Right ventricle myocardium superior (tissue), 1 donor: ENCODE measurements around the gene EHD3. TPM values are rescaled to one million over a fixed set of nuclear protein-coding genes. Genes with fewer than 3 reads are reported as not detected.

Experiments used
- ATAC-seq: fragments of 200-7000 bp; cut with Tn5 transposase; one replicate; pipeline ENCODE4 v1.9.1; 2020; ENCODE audit warnings: mild to moderate bottlenecking; ENCODE audit not compliant: poor library complexity
- DNase-seq: peaks from one replicate; pipeline ENCODE4 v3.0.0-alpha.2; 2020
- intact Hi-C: fragments of 100-400 bp; cut with DNase I; formaldehyde crosslinking; loops from one replicate; pipeline ENCODE4 v1.11.2; 2022
- total RNA-seq: library from RNA; stranded (reverse); fragmentation: NEBNext Ultra II Directional; extraction: Animal tissue kit (Norgen Biotek cat#: 25700); gene quantifications from one replicate; pipeline ENCODE4 v1.2.1, GENCODE V29; 2021
- donor health status: DM: no; HTN: yes; CAD: no; lungs with severe emphysema.

EHD3 gene
- total RNA-seq, 1 donor from 2014 or later, result 23.0 TPM

DNA sequence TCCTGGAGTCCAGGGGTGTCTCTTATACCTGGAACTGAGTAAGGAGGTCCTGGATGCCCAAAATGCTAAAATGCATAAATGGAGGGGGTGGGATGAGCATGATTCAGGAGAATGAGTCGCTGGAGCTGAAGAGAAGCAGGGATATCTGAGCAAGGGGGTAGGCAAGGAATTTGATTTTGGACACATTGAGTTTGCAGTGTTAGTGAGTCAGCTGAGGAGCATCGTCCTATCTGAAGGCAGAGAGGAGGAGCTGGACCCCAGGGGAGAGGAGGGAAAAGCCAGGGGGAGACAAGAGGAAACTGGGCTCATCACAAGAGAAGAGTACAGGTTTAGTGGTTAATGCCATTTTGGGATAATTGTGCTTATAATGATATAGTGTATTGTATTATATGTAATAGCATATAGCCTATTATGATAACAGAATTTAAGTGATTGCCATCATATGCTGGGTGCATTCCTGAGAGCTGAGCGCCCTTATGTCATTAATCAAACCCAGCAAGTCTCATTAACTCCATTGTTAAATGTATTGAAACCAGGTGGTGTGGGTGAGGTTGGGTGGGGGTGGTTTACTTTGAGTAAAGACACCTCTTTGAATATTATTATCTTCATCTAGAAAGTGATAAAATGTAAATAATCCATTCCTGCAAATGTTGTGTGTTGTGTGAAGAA lies 12.4 kb downstream of the EHD3 start:
- intact Hi-C loops, result no loop called here
- no peak for ATAC-seq
- no peak for DNase-seq

DNA sequence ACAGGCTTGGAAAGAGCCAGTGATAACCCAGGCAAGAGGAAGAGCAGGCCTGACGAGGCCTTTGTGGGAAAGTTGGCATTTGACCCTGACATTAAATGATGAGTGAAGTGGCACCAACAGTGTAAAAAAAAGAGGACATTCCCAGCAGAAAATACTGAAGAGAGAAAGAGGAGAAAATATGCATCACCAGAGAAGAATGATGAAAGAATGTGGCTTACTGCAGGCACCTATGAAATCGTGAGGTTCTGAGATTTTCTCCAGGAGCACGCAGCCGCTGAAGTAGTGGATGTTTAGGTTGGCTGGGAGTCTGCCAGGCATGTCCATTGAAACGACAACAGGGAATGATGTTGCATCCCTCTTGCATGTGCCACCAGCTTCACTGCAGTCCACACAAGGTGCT lies 13.8 kb downstream of the EHD3 start:
- intact Hi-C loops, result no loop called here
- ATAC-seq, result no peak

DNA sequence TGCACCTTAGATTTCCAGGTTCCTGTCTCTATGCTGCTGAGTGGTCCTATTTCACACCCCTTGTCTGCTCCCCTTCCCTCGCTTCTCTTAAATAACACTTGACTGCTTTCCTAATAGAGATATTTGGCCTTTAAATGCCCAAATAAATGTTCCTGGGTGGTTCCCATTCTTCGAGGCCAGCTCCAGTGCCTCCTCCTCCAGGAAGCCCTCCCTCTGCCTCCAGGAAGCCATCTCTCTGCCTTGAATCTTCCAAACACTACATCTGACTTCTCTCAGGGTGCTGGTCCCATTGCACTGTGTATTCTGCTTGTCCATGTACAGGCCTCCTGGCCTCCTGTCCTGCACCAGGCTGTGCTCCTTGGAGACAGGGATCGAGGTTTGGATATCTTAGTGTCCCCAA lies 14.2 kb downstream of the EHD3 start:
- intact Hi-C loops, result no loop called here
- no peak for ATAC-seq
- no peak for DNase-seq

More for the DNA sequence above, 13.8 kb downstream of the EHD3 start:
- DNase-seq, result no peak

DNA sequence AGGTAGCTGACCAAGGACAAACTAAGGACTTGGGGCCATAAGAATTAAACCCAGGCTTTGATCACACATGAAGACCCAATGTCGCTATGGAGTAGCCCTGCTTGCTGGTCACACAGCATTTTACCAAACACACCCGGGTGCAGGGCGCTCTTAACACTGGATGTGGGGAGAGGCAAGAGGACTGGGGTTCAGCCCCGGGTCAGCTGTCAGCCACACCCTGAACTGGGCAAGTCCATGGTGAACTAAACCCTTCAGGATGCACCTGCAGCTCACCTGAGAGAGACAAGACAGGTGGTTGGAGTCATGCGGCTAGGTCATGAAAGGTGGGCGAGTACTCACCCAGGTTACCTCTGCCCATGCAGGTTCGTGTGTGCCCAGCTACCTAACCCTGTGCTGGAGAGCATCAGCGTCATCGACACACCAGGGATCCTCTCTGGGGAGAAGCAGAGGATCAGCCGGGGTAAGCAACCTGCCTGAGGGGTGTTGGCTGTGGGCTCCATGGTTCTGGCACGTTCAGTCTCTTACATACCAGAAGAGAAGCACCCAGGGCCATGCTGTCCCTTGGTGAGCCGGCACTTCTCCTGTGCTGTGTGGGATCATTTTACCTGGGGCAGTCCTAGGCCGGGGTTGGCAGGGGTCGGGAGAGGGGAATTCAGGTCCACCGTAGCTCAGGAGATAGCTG lies 15.2 kb downstream of the EHD3 start:
- DNase-seq, result no peak
- intact Hi-C loops, result no loop called here
- ATAC-seq, result no peak

DNA sequence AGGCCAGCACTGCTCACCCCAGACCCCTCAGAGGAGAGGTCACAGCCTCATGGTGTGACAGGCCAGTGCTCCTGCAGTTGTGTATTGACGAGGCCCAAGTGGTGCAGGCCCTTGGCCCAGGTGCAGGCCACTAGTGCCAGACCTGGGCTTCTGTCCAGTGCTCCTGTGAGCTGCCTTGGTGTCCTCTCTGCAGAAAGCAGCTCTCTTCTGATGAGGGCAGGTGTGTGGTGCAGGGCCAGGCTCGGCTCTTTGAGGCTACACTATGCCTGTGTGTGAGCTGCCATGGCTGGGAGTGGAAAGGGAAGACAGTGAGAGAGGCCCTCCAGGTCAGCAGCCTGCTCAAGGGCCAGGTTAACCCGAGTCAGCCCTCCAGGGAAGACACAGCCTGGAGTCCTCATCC lies 17.1 kb downstream of the EHD3 start:
- intact Hi-C loops, result no loop called here
- DNase-seq (peak; percentile 62), ATAC-seq (peak; percentile 87)

DNA sequence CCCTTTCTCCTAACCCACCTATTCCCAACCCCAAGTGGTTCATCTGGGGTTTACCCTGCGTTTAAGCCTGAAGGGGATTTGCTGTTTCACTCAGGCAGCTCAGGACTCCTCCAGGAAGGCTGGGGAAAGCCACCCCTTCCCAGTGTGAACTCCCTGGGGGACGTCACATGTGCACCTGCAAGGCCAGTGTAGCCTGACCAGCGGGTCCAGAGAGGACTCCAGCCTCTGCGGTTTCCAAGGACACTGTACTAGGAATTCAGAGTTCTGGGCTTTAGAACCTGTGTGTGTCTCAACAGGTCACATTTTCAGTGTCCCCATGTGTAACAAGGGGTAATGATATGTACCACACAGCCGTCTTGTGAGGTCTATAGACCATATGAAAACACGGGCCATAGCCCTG lies 17.9 kb downstream of the EHD3 start:
- DNase-seq (no peak), ATAC-seq (no peak)
- intact Hi-C loops, result no loop called here

DNA sequence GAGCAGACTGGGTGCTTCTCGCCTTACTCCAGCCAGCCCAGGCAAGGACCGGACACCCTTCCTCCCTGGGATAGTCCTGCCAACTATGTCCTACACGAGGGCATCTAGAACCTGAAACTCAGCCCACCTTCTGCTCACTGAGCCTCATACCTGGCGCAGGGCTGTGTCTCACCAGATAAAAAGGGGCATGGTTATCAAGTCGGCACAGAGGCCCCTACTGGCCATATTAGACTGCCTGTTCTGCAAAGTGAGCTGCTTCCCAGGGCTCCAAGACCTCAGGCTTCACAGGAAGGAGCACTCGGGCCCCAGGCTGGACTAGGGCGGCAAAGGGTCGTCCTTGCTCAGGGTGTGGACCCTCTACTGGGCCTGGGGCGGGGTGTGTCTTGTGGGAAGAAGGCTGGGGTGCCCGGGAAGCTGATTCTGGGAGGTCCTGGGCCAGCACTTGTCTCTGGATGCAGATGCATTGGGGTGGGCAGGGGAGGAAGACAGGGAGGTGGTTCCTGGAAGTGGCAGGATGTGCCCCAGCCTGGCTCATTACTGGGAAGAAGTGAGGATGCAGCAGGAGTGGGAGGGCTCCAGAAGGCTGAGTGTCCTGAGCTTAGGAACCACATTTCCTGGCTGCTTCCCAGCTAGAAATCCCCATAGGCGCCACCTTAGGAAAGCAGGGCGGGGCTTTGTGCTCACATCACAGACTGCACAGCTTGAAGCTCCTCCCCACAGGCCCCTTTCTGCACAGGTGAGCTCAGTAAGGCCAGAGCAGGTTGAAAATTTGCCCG lies 19.6 kb downstream of the EHD3 start:
- DNase-seq (no peak), ATAC-seq (no peak)
- intact Hi-C loops, result no loop called here

DNA sequence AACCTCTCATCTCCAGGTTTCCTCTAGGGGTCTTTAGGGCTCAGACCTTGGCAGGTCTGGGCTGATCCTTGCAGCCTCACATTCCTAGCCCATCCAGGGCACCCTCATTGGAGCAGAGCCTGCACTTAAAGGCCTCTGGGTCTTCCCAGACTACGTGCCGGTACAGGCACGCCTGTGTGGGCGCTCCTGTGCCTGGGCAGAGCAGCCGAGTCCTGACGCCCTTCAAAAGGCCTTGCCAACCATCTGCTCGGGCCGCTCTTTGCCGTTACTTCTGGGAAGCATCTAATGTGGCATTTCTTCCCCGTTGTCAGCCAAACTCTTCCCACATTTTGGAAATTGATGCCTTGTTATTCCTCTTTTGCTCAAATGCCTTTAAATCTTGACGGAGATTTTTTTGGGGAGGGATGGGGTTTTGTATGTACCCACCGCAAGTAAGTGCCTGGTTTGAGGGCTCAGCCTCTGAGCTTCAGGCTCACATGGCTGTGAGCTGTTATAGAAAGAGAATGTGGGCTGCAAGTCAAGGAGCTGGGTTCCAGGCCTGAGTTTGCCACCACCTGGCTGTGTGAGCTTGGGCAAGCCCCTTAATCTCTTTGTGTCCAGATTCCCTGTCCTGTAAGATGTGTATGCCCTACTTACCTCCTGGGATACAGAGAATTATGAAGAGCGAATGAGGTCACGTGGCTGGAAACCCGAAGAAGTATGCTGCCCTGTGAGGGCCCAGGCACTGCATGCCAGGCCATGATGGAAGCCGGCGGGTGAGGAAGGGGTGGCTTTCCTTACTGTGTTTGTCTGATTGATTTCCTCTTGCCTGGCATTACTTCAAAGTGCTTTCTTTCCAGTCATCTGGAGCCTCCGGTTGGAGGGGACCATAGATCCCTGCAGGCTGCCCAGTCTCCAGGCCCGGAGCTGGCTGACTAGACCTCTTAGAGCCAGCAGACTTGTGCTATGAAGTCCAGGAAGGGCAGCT lies 20.6 kb downstream of the EHD3 start:
- DNase-seq, result no peak
- intact Hi-C loops, result no loop called here
- no peak for ATAC-seq

DNA sequence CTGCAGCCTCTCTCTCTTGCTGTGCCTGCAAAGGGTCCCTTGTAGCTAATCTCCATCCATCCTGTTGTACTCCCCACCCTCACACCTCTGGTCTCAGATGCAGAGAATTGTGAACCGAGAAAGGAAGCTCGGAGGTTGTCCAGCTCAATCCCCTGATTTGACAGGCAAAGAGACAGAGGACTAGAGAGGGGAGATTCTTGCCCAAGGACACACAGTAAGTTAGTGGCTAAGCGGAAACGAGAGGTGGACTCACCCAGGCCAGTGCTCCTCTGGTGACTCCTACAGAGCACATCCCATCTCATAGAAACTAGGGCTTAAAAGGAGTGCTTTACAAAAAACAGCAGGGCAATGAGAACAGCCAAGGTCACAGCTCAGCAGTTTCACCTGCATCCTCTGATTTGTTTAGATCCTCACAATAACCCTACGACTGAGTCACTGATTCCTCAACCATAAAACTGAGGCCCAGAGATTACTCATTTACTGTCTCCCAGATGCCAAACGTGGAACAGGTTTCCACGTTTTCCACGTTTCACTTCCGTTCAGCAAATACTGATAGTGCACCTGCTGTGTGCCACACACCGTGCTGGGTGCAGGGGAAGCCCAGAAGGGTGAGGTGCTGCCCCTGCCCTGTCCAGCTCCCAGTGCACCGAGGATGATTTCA lies 22.1 kb downstream of the EHD3 start:
- DNase-seq (no peak), ATAC-seq (no peak)
- intact Hi-C loops, result no loop called here

DNA sequence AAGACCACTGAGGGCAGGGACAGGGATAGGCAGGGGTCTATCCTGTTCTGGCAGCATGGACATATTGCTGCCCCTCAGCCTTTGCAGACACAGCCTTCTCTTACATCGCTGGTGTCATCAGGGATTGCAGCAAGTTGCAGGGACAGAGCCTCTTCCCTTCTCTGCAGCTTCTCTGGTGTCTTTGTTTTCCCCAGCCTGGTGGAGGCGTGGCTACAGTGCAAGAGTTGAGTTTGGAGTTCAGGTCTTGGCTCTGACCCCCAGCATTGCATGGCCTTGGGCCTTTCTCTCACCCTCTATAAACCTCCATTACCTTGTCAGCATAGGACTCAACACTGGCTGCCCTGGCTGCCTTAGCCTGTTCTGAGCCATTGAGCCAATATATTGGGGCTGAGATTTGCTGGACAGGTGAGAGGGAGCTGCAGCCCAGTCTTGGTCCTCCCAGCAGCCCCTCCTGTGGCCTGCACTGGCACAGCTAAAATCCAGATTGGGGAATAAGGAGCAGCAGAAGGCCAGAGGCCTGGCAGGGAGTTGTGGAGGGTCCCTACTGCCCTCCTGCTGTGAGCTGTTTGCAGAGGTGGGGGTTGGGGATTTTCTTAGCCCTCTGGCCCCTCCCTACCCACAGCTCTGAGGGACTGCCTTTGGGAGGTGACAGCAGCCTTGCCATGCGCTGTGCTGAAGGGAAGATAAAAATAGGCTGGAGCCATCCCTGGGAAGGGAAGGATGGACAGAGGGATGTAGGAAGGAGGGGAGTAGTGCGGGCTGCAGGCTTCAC lies 22.8 kb downstream of the EHD3 start:
- DNase-seq (no peak), ATAC-seq (peak; percentile 53)
- intact Hi-C loops, result no loop called here

DNA sequence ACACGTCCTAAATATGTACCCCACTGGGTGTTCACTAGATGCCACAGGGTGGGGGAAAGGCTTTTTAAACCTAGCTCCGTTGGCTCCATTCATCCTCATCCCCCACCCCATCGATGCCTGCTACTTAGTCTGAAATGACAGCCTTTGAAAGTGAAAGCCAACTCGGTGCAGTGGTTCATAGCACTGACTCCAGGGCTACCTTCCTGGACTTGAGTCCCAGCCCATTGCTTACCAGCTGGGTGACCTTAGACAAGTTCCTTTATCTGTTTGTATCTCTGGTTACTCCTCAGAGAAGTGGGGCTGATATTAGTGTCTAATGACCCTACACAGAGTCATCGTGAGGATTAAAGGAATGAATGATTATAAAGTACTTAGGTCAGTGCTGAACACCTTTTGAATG lies 24.4 kb downstream of the EHD3 start:
- intact Hi-C loops, result no loop called here
- ATAC-seq (no peak), DNase-seq (no peak)

DNA sequence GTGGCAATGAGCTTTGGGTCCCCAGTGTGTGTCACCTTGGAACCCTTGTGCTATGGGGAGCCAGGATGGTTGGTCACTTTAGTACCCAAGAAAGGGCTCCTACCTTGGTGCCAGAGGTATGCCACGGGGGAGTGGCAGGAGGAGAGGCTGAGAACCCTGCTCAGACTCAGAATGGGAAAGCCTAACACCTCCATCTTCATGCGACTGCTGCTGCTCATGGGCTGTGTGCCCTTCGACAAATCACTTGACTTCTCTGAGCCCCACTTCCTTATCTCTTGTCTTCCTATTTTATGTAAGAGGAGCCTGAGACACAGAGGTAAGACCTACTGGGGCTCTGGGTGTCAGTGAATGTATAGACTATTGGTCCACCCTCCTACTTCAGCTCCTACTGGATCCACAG lies 25.1 kb downstream of the EHD3 start:
- intact Hi-C loops, result no loop called here
- ATAC-seq, result no peak
- DNase-seq, result no peak

DNA sequence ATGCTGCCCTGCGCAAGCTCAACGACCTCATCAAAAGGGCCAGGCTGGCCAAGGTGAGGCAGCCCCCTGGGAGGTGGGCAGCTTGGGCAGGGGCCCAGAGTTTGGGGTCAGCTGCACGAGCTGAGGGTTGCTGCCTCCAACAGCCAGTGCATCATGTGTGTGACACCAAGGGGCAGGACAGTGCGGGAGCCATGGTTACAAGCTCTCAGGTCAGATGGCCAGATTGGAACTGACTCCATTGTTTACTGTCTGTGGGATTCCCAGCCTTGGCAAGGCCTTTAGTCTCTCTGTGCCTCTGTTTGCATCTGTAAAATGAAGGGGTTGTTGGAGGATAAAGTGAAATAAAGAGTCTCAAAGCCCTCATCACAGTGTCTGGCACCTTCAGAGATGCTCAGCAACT lies 26.9 kb downstream of the EHD3 start:
- intact Hi-C loops, result no loop called here
- DNase-seq (no peak), ATAC-seq (no peak)

DNA sequence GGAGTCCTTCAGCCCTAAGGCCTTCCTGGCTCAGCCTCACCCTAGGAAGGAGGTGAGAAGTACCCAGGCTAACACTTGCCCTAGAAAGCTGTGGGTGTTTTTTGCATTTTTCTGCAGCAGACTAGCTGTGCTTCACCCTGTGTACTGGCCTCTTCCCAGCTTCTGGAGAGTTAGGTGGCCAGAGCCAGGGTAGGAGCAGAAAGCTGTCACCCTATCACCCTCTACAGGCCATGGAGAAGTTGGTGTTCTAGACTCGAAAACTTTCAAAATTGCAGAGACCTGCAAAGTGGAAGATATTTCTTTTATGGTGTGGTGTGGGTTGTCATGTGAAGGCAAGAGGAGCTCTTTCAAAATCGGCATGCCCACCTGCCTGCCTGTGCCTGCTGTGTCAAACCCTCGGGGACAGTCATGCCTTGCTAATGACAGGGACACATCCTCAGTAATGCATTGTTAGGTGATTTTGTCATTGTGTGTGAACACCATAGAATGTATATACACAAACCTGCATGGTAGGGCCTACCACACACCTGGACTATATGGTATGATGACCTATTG lies 29.8 kb downstream of the EHD3 start:
- DNase-seq (no peak), ATAC-seq (peak; percentile 90)
- intact Hi-C loops, result no loop called here

DNA sequence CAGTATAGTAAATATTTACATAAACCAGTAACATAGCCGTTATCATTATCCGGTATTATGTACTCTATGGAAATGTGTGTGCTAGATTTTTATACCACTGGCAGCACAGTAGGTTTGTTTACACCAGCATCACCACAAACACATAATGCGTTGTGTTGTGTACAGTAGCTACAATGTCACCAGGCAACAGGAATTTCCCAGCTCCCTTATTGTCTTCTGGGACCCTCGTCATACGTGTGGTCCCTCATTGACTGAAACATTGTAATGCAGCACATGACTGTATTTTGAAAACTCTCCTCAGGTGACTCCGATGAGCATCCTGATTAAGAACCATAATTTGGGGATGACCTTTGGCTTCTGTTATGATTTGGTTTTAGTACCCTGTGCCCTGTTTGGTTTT lies 31.3 kb downstream of the EHD3 start:
- DNase-seq (no peak), ATAC-seq (no peak)
- intact Hi-C loops, result no loop called here

DNA sequence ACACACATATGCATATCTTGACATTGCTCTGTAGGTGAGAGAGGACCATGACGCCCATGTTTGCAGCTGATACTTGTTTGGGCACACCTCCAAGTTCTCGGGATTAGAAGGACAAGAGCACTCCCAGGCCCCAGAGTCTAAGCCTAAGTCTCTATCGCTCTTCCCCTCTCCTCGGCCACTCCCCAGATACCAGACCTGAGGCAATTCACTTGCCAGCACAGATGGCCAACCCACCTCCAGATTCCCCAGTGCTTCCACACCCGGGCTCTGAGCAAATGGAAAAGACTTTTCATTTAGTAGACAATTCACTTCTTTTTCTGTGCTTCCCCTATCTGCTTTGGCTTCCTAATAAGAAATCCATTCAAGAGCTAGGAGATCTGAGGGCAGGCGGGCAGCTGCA lies 32.9 kb downstream of the EHD3 start:
- ATAC-seq, result no peak
- intact Hi-C loops, result no loop called here
- DNase-seq, result no peak

DNA sequence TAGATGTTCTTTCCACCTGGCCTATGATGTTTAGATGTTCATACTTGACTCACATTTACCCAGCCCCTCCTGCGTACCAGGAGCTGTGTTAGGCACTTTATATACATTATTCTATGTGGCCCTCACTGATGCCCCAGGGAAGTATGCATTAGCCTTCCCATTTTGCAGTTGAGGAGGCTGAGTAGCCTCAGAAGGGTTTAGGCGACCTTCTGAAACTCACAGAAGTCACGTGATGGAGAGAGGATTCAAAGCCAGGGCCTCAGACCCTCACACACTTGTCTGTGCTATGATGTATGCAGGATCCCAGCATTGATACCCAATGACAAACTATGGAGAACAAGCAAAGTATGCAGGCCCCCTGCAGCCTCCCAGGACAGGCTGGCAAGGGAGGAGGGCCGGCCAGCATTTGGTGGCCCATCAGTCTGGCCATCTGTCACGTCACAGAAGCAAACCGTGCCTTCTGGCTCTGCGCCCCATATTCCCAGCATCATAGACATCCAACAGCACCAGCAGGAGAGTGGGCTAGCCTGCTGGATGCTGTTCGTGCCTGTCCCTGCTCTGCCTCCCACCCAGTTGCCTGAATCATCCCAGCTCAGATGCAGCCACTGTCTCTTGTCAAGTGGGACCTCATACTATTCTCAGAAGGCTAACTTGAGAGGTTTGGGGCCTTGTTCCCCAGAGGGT lies 33.6 kb downstream of the EHD3 start:
- intact Hi-C loops, result no loop called here
- no peak for DNase-seq
- ATAC-seq, result no peak
